Measurements from ENCODE around the gene CCDC127. TPM values are rescaled to one million over a fixed set of nuclear protein-coding genes. Genes with fewer than 3 reads are reported as not detected.

CCDC127 gene
- total RNA-seq, 2 donors from 2014 or later = 3.5 to 5.3 TPM

DNA sequence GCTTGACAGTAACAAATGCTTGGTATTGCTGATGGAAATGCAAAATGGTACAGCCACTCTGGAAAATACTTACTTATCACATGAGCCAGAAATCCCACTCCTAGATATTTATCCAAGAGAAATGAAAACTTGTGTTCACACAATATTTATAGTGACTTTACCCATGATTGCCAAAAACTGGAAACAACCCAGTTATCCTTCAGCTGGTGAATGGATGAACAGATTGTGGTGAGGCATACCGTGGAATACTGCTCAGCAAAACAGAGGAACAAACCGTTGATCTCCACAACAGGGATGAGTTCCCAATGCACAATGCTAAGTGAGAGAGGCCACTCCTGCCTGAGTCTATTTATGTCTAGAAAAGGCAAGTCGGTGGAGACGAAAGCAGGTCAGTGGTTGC, 67.2 kb downstream of the CCDC127 start:
- H3K27ac ChIP-seq = no peak overlapping the region
- no peaks in the 10 kb centered on the region for H3K9me3 ChIP-seq
- intact Hi-C loops (cut with DNase I) = no loop called here
- no peaks in the 10 kb centered on the region for H3K36me3 ChIP-seq
- DNase-seq = no peak
- H3K27me3 ChIP-seq = no peaks in the 10 kb centered on the region
- TF ChIP-seq, protein P1, sequence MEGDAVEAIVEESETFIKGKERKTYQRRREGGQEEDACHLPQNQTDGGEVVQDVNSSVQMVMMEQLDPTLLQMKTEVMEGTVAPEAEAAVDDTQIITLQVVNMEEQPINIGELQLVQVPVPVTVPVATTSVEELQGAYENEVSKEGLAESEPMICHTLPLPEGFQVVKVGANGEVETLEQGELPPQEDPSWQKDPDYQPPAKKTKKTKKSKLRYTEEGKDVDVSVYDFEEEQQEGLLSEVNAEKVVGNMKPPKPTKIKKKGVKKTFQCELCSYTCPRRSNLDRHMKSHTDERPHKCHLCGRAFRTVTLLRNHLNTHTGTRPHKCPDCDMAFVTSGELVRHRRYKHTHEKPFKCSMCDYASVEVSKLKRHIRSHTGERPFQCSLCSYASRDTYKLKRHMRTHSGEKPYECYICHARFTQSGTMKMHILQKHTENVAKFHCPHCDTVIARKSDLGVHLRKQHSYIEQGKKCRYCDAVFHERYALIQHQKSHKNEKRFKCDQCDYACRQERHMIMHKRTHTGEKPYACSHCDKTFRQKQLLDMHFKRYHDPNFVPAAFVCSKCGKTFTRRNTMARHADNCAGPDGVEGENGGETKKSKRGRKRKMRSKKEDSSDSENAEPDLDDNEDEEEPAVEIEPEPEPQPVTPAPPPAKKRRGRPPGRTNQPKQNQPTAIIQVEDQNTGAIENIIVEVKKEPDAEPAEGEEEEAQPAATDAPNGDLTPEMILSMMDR (IDR thresholded peaks at IDR 0.05) = no peak
- H3K4me1 ChIP-seq = no peaks in the 10 kb centered on the region
- H3K4me3 ChIP-seq = no peak overlapping the region
- no peak overlapping the region for H3K9ac ChIP-seq (ENCODE audit: low read depth in 2 of 2, low read length in 2 of 2)

DNA sequence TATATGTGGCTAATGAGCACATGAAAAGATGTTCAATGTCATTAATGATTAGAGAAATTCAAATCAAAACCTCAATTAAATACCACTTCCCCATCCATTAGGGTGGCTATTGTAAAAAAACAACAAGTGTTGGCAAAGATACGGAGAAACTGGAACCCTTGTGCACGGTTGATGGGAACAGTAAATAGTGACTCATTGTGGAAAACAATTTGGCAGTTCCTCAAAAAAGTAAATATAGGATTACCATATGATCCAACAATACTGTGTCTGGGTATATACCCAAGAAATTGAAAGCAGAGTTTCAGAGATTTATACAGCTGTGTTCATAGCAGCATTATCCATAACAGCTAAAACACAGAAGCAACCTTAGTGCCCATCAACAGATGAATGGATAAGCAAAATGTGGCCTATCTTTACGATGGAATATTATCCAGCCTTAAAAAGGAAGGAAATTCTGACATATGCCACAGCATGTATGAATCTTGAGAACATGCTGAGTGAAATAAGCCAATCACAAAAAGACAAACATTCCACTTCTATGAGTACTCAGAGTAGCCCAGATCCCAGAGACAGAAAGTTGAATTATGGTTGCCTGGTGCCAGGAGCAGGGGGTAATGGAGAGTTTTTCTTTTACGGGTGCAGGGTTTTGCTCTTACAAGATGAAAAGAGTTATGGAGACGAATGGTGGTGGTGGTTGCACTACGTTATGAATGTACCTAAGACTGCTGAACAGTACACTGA, 68.0 kb downstream of the CCDC127 start:
- H3K27me3 ChIP-seq = no peaks in the 10 kb centered on the region
- H3K4me3 ChIP-seq = no peak overlapping the region
- no peaks in the 10 kb centered on the region for H3K4me1 ChIP-seq
- H3K9ac ChIP-seq (ENCODE audit: low read depth in 2 of 2, low read length in 2 of 2) = no peak overlapping the region
- no peaks in the 10 kb centered on the region for H3K9me3 ChIP-seq
- intact Hi-C loops (cut with DNase I) = no loop called here
- H3K36me3 ChIP-seq = no peaks in the 10 kb centered on the region
- TF ChIP-seq, protein P1 (IDR thresholded peaks at IDR 0.05) = no peak
- no peak for DNase-seq
- no peak overlapping the region for H3K27ac ChIP-seq

DNA sequence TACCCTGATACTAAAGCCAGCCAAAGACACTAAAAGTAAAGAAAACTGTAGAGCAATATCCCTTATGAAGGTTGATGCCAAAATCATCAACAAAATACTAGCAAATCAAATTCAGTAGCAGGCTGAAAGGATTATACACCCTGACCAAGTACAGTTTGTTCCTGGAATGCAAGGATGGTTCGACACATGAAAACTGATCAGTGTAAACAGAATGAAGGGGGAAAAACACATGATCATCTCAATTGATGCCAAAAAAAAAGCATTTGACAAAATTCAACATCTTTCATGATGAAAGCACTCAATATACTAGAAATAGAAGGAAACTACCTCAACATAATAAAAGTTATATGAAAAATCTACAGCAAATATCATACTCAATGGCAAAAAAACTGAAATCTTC, 70.2 kb downstream of the CCDC127 start:
- Histone ChIP-seq H3K4me3 (no peak overlapping the region), H3K27ac (no peak overlapping the region), H3K36me3 (no peaks in the 10 kb centered on the region), H3K9ac (ENCODE audit: low read depth in 2 of 2, low read length in 2 of 2) (no peak overlapping the region), H3K27me3 (no peaks in the 10 kb centered on the region), H3K9me3 (no peaks in the 10 kb centered on the region), H3K4me1 (no peaks in the 10 kb centered on the region)
- TF ChIP-seq, protein P1 (IDR thresholded peaks at IDR 0.05) = no peak
- intact Hi-C loops (cut with DNase I) = no loop called here
- no peak for DNase-seq

Other genes starting within 250 kb of the CCDC127 start
- gene PLEKHG4B, start 126.0 kb downstream of the CCDC127 start, total RNA-seq = under 1 TPM; 0.05 to 0.17 TPM
- not detected for gene LRRC14B, start 26.7 kb downstream of the CCDC127 start, total RNA-seq
- gene SDHA, start 167 bp upstream of the CCDC127 start, total RNA-seq = 100 to 1,000 TPM; 285 to 414 TPM
- 100 to 1,000 TPM; 111 to 142 TPM for gene PDCD6, start 53.5 kb upstream of the CCDC127 start, total RNA-seq
- 1 to 10 TPM; 1.9 to 2.1 TPM for gene AHRR, start 103.6 kb upstream of the CCDC127 start, total RNA-seq
- 10 to 100 TPM; 52.0 to 58.7 TPM for gene EXOC3, start 225.0 kb upstream of the CCDC127 start, total RNA-seq

Data from colonic mucosa (tissue), 4 donors.